ENCODE results near the gene KCNJ14. TPM values are rescaled to one million over a fixed set of nuclear protein-coding genes. Genes with fewer than 3 reads are reported as not detected.

KCNJ14 gene
- total RNA-seq, 1 experiment from 2014 or later: 1.4 TPM

- Histone ChIP-seq H3K9me3 (ENCODE audit: low read length) (no peaks in the 10 kb centered on the region), H3K9ac (ENCODE audit: low read length) (no peak overlapping the region), H3K4me1 (ENCODE audit: insufficient read depth, low read length) (peaks cover 11% of the 10 kb centered on the region; the same call in 1 of the 2 replicates), H3K4me2 (ENCODE audit: low read length) (no peak overlapping the region), H3K4me3 (ENCODE audit: low read length) (no peak overlapping the region), H3K9me2 (replicated peaks; ENCODE audit: low read length) (no peaks in the 10 kb centered on the region), H3K27ac (ENCODE audit: low read length) (no peak overlapping the region), H3K36me3 (ENCODE audit: low read depth, low read length) (no peaks in the 10 kb centered on the region), H2AFZ (ENCODE audit: low read length) (no peak overlapping the region), H3F3A (ENCODE audit: low read length, unreplicated experiment) (no peaks in the 10 kb centered on the region), H3K79me2 (ENCODE audit: low read length) (peaks cover 7% of the 10 kb centered on the region), H4K20me1 (ENCODE audit: low read length) (no peaks in the 10 kb centered on the region), H3K27me3 (ENCODE audit: low read length) (no peaks in the 10 kb centered on the region)
- ChIA-PET POLR2A (ENCODE audit: unreplicated experiment) (no interaction called here), CTCF (no interaction called here)
- DNase-seq (no peak), ATAC-seq (no peak)
- intact Hi-C loops (cut with micrococcal nuclease): no loop called here
- no peak for TF ChIP-seq EZH2 (IDR thresholded peaks at IDR 0.05; ENCODE audit: low read length, unreplicated experiment)
- no peak for TF ChIP-seq EZH2phosphoT487 (IDR thresholded peaks at IDR 0.05; ENCODE audit: borderline replicate concordance, low read length)
- TF ChIP-seq CTCF (conservative IDR thresholded peaks at IDR 0.05; ENCODE audit: low read depth, low read length): no peak
- no TSS peak for BruUV-seq (replicated peaks)
Measured at GRCh38 chr19:48441360-48442050, 13.9 kb upstream of the KCNJ14 start.

GRCh38 chr19:48442116-48443035 lies 13.0 kb upstream of the KCNJ14 start:
- CTCF ChIA-PET: no interaction called here
- TF ChIP-seq EZH2 (IDR thresholded peaks at IDR 0.05; ENCODE audit: low read length, unreplicated experiment): no peak
- no peak for TF ChIP-seq EZH2phosphoT487 (IDR thresholded peaks at IDR 0.05; ENCODE audit: borderline replicate concordance, low read length)
- no peak for TF ChIP-seq CTCF (conservative IDR thresholded peaks at IDR 0.05; ENCODE audit: low read depth, low read length)

More at GRCh38 chr19:48442116-48443035, 13.0 kb upstream of the KCNJ14 start:
- H4K20me1 ChIP-seq (ENCODE audit: low read length): no peaks in the 10 kb centered on the region
- no peaks in the 10 kb centered on the region for H3K9me2 ChIP-seq (replicated peaks; ENCODE audit: low read length)
- H3K36me3 ChIP-seq (ENCODE audit: low read depth, low read length): peaks cover 2% of the 10 kb centered on the region; the same call in 1 of the 2 replicates
- POLR2A ChIA-PET (ENCODE audit: unreplicated experiment): no interaction called here
- H3K9ac ChIP-seq (ENCODE audit: low read length): no peak overlapping the region
- H3K27ac ChIP-seq (ENCODE audit: low read length): no peak overlapping the region
- no peak overlapping the region for H3K4me2 ChIP-seq (ENCODE audit: low read length)
- H3K79me2 ChIP-seq (ENCODE audit: low read length): peaks cover 14% of the 10 kb centered on the region
- BruUV-seq (replicated peaks): no TSS peak
- no peaks in the 10 kb centered on the region for H3K9me3 ChIP-seq (ENCODE audit: low read length)
- intact Hi-C loops (cut with micrococcal nuclease): no loop called here
- H2AFZ ChIP-seq (ENCODE audit: low read length): no peak overlapping the region
- no peak overlapping the region for H3K4me3 ChIP-seq (ENCODE audit: low read length)
- ATAC-seq (no peak), DNase-seq (no peak)
- H3K27me3 ChIP-seq (ENCODE audit: low read length): no peaks in the 10 kb centered on the region
- no peaks in the 10 kb centered on the region for H3F3A ChIP-seq (ENCODE audit: low read length, unreplicated experiment)
- H3K4me1 ChIP-seq (ENCODE audit: insufficient read depth, low read length): peaks cover 14% of the 10 kb centered on the region; the same call in 1 of the 2 replicates

All from PC-3 (cell line).